Fibroblast of skin of scalp (primary cell): ENCODE data around the gene MAPT.
"Not testable (repeated sequence)": the region's sequence is repeated elsewhere in the genome, so short reads cannot be mapped to it uniquely, and the experiment has no call there.

Source experiments
- DNase-seq: peaks from one replicate; pipeline ENCODE4 v3.0.0-alpha.2; 2013

Gene MAPT

GRCh38 chr17:45900723-45901415 is 6.5 kb downstream of the MAPT start:
- no peak for DNase-seq

GRCh38 chr17:45902892-45903346 is 8.6 kb downstream of the MAPT start:
- no peak for DNase-seq

GRCh38 chr17:45904866-45905265 is 10.5 kb downstream of the MAPT start:
- DNase-seq, result no peak

GRCh38 chr17:45905814-45906213 is 11.5 kb downstream of the MAPT start:
- no peak for DNase-seq

- DNase-seq, result no peak
These were observed 11.9 kb downstream of the MAPT start for GRCh38 chr17:45906237-45906636.

GRCh38 chr17:45906927-45907622 is 12.7 kb downstream of the MAPT start:
- no peak for DNase-seq

- no peak for DNase-seq
These were observed 13.5 kb downstream of the MAPT start for GRCh38 chr17:45907750-45908395.

GRCh38 chr17:45908460-45908859 is 14.1 kb downstream of the MAPT start:
- DNase-seq, result no peak

GRCh38 chr17:45908935-45909334 is 14.6 kb downstream of the MAPT start:
- DNase-seq, result no peak

GRCh38 chr17:45910667-45911066 is 16.3 kb downstream of the MAPT start:
- DNase-seq, result no peak

GRCh38 chr17:45912319-45912718 is 18.0 kb downstream of the MAPT start:
- no peak for DNase-seq

GRCh38 chr17:45913030-45913429 is 18.7 kb downstream of the MAPT start:
- DNase-seq, result not testable (repeated sequence)

GRCh38 chr17:45914047-45914717 is 19.8 kb downstream of the MAPT start:
- no peak for DNase-seq

- no peak for DNase-seq
These were observed 20.9 kb downstream of the MAPT start for GRCh38 chr17:45915263-45915662.

GRCh38 chr17:45917081-45917480 is 22.7 kb downstream of the MAPT start:
- DNase-seq, result no peak

- no peak for DNase-seq
These were observed 23.9 kb downstream of the MAPT start for GRCh38 chr17:45918241-45918745.

GRCh38 chr17:45919136-45919535 is 24.8 kb downstream of the MAPT start:
- no peak for DNase-seq

GRCh38 chr17:45920083-45920482 is 25.7 kb downstream of the MAPT start:
- no peak for DNase-seq

- no peak for DNase-seq
These were observed 29.3 kb downstream of the MAPT start for GRCh38 chr17:45923511-45924268.

- DNase-seq, result no peak
These were observed 30.0 kb downstream of the MAPT start for GRCh38 chr17:45924332-45924820.

GRCh38 chr17:45925311-45925710 is 31.0 kb downstream of the MAPT start:
- no peak for DNase-seq

GRCh38 chr17:45927247-45927646 is 32.9 kb downstream of the MAPT start:
- no peak for DNase-seq
